Measurements from ENCODE around the gene GJB5. TPM values are rescaled to one million over a fixed set of nuclear protein-coding genes. Genes with fewer than 3 reads are reported as not detected.
A peak's percentile ranks its signal among the peaks of the same experiment; 100 is the strongest.
"Not testable (repeated sequence)": the region's sequence is repeated elsewhere in the genome, so short reads cannot be mapped to it uniquely, and the experiment has no call there.

Gene GJB5
- total RNA-seq, 1 donor from 2014 or later: not detected

DNA sequence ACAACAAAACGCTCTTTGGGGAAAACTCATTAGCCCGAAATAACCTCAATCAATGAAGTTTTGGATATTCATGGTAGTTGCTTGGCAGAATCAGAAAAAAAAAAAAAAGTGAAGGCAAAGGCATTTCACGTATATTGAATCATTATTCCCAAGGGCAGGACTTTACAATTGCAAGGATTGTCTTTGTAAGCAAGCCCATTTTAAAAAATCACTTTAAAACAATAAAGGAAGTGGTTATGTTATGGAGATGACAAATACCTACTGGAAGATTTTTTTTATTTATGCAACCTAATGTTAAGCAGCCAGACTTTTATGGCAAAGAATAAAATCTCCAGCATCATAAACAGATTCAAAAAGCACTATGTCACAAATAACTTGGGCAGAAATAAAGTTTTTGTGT, 14.0 kb downstream of the GJB5 start:
- intact Hi-C loops (cut with DNase I): no loop called here
- no peak for DNase-seq (ENCODE audit: low spot score)

DNA sequence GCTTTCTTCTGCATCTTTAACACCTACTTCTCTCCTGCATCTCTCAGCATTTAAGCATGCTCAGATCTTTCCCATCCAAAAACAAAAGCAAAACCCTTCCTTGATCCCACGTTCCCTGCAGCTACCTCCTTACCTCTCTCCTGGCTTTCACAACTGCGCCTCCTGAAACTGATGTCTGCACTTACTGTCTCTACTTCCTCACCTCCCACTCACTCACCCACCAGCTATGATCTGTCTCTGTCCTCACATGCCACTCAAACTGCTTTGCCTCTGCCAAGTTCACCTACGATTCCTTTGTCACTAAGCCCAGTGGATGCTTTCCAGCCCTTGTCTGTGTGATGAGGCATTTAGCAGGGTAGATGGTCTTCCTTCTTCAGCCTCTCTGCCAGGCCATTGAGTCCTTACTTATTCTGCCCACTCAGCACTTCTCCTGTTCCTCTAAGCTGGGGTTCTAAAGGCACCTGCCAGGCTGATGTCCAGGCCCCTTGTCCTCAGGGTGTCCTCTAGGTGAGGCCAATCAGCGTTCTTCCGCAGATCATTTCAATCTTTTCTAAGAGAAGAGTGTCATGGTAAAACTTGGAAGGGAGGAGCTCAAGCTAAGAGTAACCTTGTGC, 16.2 kb downstream of the GJB5 start:
- intact Hi-C loops (cut with DNase I): no loop called here
- DNase-seq (ENCODE audit: low spot score): no peak

DNA sequence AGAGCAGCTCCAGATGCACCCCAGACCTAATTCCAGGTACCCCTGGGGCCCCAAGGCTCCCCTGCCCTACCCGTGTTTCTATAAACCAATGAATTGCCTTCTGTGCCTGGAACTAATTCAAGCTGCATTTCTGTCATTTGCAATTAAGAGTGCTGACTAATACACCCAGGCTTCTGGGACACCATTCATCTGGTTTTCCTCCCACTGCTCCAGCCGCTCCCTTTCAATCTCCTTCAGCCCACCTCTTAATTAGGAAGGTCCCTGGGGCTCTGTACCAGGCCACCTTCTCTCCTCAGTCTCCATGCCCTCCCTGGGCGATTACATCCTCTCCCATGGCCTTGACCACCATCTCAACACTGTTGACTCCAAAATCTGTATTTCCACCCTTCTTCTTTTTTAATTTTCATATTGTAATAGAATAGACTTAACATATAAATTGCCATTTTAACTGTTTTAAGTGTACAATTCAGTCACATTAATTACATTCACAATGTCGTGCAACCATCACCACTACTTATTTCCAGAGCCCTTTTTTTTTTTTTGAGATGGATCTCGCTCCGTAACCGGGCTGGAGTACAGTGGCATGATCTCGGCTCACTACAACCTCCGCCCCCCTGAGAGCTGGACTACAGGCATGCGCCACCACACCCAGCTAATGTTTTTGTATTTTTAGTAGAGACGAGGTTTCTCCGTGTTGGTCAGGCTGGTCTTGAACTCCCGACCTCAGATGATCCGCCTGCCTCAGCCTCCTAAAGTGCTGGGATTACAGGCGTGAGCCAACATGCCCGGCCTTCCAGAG, 16.9 kb downstream of the GJB5 start:
- intact Hi-C loops (cut with DNase I): no loop called here
- DNase-seq (ENCODE audit: low spot score): no peak

DNA sequence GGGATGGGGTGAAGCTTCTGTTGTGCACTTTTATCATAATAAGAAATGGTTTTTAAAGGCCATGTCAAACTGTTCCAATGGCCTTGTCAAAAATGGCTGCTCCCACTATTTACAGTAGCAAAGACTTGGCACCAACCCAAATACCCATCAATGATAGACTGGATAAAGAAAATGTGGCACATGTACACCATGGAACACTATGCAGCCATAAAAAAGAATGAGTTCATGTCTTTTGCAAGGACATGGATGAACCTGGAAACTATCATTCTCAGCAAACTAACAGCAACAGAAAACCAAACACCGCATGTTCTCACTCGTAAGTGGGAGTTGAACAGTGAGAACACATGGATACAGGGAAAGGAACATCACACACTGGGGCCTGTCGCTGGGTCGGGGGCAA, 18.3 kb downstream of the GJB5 start:
- intact Hi-C loops (cut with DNase I); DNase-seq (ENCODE audit: low spot score): not testable (repeated sequence)

DNA sequence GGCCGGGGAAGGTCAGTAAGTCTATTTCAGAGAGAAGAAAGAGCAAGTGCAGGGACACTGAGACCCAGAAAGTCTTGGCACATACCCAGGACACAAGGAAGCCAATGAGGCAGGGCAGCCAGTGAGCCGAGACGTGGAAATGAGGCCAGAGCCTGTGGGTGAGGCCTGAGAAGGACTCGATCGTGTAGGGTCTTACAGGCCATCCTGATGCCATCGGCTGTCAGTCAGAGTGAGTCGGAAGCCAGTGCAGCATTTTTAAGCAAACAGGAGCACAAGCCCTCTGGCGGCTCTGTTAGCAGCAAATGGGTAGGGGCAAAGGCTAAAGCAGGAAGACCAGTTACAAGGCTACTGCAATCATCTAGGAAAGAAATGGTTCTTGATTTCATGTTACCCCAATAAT, 20.1 kb downstream of the GJB5 start:
- no peak for DNase-seq (ENCODE audit: low spot score)
- intact Hi-C loops (cut with DNase I): no loop called here

DNA sequence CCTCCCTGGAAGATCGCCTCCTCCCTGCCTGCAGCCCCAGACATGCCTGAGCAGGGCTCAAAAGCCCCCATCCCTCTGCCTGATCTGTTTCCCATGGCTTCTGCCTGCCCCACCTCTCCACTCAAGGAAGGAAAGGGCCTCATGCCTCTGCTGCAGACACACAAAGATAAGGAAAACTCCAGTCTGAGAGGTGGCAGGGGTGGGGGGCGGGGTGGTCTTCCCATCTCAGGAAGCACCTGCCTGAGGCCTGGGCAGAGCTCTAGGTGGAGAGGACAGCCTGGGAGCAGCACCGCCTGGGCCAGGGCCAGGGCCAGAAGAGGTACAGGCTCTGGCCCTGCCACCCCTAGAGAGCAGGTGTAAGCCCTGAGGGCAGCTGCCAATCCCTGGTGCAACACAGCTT, 22.1 kb downstream of the GJB5 start:
- intact Hi-C loops (cut with DNase I): no loop called here
- DNase-seq (ENCODE audit: low spot score): no peak

DNA sequence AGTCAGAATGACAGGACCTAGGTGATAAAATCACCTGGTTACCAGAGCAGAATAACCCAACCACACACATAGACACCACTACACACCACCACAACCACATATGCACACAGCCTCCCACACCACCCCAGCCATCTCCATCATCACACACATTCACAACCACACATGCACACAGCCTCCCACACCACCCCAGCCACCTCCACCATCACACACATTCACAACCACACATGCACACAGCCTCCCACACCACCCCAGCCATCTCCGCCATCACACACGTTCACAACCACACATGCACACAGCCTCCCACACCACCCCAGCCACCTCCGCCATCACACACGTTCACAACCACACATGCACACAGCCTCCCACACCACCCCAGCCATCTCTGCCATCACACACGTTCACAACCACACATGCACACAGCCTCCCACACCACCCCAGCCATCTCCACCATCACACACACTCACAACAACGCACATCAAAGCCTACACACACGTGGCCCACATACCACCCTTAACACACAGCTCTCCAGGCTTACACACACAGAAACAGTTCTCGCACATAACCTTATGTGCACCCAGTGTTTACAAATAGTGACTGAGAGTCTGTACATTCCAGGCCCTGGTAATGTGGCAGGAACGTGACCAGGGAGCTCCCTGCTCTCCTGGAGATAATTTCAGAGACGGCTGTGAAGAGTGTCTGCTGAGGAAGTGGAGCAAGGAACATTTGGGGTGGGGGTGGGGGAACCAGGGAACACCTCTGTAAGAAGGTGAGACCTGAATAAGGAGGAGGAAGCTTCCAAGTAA, 22.9 kb downstream of the GJB5 start:
- intact Hi-C loops (cut with DNase I): no loop called here

DNA sequence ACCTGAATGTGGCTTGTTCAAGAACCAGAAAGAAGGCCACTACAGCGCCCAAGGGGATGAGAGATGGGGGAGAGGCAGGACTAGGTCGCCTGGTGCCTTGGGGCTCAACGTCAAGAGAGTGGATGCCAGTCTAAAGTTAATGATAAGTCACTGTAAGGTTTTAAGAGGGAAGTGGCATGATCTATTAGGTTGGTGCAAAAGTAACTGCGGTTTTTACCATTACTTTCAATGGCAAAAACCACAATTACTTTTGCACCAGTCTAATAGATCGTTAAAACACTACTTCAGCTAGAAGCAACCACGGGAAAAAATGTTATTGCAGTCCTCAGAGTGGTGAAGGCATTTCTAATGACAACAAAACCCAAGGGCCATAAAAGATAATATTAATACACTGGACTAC, 23.5 kb downstream of the GJB5 start:
- intact Hi-C loops (cut with DNase I): no loop called here
- DNase-seq (ENCODE audit: low spot score): peak; percentile 4

More for the DNA sequence above, 22.9 kb downstream of the GJB5 start:
- DNase-seq (ENCODE audit: low spot score): no peak

DNA sequence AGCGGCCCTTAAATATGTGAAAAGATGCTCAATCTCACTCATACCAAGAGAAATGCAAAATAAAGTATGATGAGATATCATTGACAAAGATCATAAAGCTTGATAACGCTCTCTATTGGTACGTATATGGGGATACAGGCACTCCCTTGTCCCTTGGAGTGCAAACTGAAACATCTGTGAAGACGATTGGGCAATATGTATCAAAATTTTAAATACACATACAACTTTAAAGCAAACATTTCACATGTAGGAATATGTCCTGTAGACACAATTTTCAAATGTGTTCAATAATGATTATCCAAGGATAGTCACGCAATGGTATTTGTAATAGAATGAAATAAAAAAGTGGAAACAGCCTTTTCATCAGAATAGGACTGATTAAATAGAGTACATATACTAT, 24.2 kb downstream of the GJB5 start:
- DNase-seq (ENCODE audit: low spot score): no peak
- intact Hi-C loops (cut with DNase I): no loop called here

DNA sequence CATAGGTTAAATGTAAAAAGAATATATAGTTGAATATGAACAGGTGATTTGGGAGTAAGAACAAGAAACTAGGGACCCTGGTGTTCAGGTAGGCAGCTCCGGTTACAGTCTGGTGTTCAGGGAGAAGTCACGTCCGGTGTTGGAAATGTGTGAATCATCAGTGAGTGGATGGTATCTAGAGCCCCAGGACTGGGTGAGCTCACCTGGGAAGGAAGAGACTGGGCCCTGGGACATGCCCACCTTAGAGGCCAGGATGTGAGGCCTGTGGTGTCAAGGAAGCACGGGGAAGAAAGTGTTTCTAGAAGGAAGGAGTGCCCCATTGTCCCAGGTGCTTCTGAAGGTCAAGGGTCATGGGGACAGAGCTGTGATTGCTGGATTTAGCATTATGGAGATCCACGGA, 24.7 kb downstream of the GJB5 start:
- peak; percentile 27 for DNase-seq (ENCODE audit: low spot score)
- intact Hi-C loops (cut with DNase I): no loop called here

DNA sequence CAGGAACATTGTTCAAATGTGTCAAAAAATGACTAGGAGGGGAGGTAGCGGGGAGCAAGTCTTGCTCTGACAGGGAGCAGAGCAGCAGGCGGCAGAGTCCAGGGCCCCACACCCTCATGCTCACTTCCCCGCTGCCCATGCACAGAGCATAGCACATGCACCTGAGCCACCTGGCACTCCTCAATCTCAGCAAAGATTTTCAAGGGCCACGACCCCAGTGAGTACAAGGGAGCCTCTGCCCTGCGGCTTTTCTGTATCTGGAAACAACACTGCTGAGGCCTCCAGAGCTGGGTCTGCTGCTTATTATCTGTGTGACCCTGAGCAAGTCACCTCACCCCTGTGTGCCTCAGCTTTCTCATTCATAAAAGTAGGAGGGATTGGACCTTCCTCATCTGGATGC, 25.1 kb downstream of the GJB5 start:
- intact Hi-C loops (cut with DNase I): no loop called here

DNA sequence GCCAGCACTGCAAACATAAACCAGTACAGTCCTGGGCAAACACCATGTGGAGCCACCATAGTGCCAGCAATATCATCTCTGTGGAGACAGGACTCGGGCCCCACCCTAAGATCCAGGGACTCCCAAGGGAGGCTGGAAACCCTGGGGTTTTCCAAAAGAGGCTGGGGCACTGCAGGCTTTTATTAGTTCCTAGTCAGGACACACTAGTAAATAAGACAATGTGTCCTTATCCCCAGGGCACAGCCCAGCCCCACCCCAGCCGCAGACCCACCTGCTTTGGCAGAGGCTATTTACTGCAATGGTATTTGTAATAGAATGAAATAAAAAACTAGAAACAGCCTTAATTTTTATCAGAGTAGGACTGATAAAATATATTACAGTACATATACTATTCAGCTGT, 25.7 kb downstream of the GJB5 start:
- intact Hi-C loops (cut with DNase I): no loop called here
- peak; percentile 35 for DNase-seq (ENCODE audit: low spot score)

More for the DNA sequence above, 25.1 kb downstream of the GJB5 start:
- DNase-seq (ENCODE audit: low spot score): peak; percentile 36

DNA sequence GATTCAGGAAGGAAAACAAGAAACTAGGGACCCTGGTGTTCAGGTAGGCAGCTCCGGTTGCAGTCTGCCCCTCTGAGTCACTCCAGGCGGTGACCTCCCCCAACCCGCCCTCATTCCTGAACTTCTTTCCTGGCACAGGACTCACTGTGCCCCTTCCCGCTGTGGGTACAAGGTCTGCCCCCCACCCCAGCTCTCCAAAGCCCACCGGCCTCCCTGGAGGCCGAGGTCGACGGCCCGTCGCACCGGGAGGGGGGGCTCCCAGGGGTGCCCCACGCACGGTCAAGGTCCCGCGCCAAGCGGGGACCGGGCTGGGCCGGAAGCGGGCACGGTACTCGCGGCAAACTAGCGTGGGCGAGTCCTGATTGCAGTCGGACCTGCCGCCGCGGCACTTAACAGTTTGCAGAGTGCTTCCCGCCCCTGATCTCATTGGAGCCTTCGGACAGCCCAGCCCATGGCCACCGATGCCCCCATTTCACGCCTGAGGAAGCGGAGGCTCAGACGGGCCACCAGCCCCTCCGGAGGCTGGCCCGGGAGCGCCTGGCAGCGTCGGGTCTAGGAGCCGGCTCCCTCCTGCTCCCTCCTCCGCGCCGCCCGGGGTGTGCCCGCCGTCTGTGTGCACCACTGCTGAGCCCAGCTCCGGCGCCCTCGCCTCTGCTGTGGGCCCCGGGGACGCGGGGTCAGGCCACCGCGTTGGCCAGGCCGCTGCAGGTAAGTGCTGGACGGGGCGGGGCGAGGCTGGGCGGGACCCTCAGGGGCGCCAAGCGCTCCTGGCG, 26.4 kb downstream of the GJB5 start, which contains the start of gene GJB3:
TSS of gene GJB3 (plus strand) at position 144 of the 773 bp plus-strand sequence. CDS start 3,549 bp downstream, outside the sequence.
- intact Hi-C loops (cut with DNase I): no loop called here
- DNase-seq (ENCODE audit: low spot score): peak; percentile 49

DNA sequence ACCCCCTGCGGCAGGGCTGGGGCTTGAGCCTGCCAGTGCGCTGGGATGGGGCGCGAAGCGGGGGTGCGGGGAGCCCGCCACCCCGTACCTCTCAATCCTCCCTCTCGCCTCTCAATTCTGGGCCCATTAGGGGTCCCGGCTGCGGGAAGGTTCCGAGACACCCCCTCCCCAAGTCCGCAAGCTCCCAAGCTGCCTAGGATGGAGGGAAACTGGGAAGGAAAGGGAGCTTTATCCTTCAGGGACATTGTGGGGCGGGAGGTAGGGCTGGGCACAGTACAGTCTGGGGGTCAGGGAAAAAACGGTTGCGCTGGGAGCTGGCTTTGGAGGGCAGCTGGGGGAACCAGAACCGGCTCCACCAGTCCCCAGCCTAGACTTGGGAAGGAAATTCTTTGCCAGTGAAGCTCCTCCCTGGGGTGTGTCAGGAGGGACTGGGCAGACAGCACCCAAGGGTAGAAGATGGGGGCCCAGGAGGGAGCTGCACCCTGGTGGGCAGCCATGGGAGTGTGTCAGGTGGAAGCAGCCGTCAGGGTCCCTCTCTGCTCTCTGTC, 27.1 kb downstream of the GJB5 start:
- DNase-seq (ENCODE audit: low spot score): peak; percentile 41
- intact Hi-C loops (cut with DNase I): no loop called here

DNA sequence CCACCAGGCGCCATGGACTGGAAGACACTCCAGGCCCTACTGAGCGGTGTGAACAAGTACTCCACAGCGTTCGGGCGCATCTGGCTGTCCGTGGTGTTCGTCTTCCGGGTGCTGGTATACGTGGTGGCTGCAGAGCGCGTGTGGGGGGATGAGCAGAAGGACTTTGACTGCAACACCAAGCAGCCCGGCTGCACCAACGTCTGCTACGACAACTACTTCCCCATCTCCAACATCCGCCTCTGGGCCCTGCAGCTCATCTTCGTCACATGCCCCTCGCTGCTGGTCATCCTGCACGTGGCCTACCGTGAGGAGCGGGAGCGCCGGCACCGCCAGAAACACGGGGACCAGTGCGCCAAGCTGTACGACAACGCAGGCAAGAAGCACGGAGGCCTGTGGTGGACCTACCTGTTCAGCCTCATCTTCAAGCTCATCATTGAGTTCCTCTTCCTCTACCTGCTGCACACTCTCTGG, 29.9 kb downstream of the GJB5 start:
- peak; percentile 69 for DNase-seq (ENCODE audit: low spot score)
- intact Hi-C loops (cut with DNase I): loop anchor here (5.0 kb wide), 1 partner anchor 203 kb away; the partner anchor contains the start of gene TMEM35B

DNA sequence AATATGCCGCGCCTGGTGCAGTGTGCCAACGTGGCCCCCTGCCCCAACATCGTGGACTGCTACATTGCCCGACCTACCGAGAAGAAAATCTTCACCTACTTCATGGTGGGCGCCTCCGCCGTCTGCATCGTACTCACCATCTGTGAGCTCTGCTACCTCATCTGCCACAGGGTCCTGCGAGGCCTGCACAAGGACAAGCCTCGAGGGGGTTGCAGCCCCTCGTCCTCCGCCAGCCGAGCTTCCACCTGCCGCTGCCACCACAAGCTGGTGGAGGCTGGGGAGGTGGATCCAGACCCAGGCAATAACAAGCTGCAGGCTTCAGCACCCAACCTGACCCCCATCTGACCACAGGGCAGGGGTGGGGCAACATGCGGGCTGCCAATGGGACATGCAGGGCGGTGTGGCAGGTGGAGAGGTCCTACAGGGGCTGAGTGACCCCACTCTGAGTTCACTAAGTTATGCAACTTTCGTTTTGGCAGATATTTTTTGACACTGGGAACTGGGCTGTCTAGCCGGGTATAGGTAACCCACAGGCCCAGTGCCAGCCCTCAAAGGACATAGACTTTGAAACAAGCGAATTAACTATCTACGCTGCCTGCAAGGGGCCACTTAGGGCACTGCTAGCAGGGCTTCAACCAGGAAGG, 30.5 kb downstream of the GJB5 start:
- intact Hi-C loops (cut with DNase I): loop anchor here (5.0 kb wide), 1 partner anchor 202 kb away; the partner anchor contains the start of gene TMEM35B

DNA sequence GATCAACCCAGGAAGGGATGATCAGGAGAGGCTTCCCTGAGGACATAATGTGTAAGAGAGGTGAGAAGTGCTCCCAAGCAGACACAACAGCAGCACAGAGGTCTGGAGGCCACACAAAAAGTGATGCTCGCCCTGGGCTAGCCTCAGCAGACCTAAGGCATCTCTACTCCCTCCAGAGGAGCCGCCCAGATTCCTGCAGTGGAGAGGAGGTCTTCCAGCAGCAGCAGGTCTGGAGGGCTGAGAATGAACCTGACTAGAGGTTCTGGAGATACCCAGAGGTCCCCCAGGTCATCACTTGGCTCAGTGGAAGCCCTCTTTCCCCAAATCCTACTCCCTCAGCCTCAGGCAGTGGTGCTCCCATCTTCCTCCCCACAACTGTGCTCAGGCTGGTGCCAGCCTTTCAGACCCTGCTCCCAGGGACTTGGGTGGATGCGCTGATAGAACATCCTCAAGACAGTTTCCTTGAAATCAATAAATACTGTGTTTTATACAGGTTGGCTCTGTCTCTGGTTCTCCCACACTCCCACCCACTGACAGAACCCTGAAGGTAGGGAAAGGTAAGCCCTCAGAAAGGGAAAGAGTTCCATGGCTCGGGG, 31.1 kb downstream of the GJB5 start:
- DNase-seq (ENCODE audit: low spot score): no peak
- intact Hi-C loops (cut with DNase I): loop anchor here (1.0 to 5.0 kb wide), 2 partner anchors 66 to 201 kb away; partner anchors contain the start of gene TMEM35B

More for the DNA sequence above, 30.5 kb downstream of the GJB5 start:
- no peak for DNase-seq (ENCODE audit: low spot score)

All from cardiac septum (tissue), 1 donor.